D341Med (cell line): ENCODE measurements around the gene CEACAM20.
"Not testable (repeated sequence)": the region's sequence is repeated elsewhere in the genome, so short reads cannot be mapped to it uniquely, and the experiment has no call there.

ENCODE experiments used
- DNase-seq: peaks from one replicate; pipeline ENCODE4 v3.0.0; 2012; ENCODE audit warnings: low spot score

The CEACAM20 gene

GRCh38 chr19:44529536-44529935 lies at the start of gene CEACAM20:
CEACAM20 (minus strand) TSS chr19:44529675; CDS start chr19:44529509, 166 bp downstream.
- no peak for DNase-seq

DNA sequence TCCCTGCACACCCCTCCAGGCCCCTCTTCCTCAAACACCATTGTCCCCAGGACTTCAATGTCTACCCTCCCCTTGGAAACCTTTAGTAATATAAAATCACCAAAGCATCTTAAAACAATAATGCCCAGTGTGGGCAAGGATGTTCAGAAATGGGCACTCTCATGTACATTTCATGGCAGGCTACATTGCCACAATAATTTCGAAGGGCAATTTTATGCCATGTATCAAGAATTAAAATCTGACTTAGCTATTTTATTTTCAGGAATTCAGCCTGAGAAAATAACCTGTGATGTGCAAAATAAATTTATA lies 48.0 kb upstream of the CEACAM20 start:
- no peak for DNase-seq

DNA sequence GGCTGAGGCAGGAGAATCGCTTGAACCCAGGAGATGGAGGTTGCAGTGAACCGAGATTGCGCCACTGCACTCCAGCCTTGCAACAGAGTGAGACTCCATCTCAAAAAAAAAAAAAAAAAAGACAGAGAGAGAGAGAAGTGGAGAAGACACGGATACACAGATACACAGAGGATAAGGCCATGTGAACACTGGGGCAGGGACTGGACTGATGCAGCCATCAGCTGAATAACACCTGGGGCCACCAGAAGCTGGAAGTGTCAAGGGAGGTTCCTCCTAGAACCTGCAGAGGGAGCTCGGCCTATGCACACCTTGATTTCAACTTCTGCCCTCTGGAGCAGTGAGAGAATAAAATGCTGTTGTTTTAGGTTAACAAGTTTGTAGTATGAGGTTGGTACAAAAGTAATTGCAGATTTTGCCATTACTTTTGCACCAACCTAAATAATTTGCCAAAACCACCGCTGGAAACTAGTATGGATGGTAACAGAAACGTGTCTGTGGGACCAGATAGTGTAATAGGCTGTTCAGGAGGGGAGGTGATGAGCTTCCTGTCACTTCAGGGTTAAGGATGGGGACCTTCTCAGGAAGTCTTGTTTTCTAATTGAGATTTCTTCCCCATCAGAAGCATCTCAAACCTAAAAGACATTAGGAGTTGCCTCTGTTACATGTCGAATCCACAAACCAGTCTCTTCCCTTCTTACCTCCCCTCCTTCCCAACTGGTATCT lies 47.5 kb upstream of the CEACAM20 start:
- peak; percentile 58 for DNase-seq

GRCh38 chr19:44575116-44575700 lies 45.7 kb upstream of the CEACAM20 start:
- no peak for DNase-seq

DNA sequence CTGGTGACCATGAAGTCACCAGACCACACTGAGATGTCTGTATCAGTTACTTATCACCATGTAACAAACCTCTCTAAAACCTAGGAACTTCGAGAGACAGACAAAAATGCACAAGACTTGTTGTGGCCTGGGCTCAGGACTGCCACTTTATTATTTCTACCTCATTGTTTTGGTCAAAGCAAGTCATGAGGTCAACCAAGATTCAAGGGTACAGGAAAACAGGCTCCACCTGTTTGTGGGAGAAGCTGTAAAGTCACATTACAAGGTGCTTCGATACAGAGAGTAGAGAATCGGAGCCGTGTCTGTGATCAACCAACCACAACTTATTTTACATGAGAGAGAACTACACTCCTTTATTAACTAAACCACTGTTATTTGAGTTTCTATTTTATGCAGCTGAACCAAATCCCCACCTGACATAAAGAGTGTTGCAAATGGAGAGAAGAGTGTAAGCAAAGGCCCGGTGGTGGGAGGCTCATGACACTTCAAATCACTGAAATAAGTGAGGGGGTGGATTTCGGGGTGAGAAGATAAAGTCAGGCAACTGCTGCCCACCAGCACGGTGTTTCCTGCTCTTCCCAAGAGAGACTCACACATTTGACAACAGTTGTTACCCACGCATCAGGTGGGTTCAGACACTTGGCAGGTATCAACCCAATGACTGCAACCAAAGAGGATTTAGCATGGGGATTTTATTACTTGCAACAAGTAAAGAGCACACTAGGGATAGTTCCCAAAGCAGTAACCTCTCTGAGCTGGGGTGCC lies 44.9 kb upstream of the CEACAM20 start:
- no peak for DNase-seq

- DNase-seq: no peak
These were observed 44.2 kb upstream of the CEACAM20 start for GRCh38 chr19:44573627-44574026.

- no peak for DNase-seq
These were observed 43.7 kb upstream of the CEACAM20 start for GRCh38 chr19:44573183-44573582.

- no peak for DNase-seq
These were observed 43.1 kb upstream of the CEACAM20 start for GRCh38 chr19:44572581-44572900.

DNA sequence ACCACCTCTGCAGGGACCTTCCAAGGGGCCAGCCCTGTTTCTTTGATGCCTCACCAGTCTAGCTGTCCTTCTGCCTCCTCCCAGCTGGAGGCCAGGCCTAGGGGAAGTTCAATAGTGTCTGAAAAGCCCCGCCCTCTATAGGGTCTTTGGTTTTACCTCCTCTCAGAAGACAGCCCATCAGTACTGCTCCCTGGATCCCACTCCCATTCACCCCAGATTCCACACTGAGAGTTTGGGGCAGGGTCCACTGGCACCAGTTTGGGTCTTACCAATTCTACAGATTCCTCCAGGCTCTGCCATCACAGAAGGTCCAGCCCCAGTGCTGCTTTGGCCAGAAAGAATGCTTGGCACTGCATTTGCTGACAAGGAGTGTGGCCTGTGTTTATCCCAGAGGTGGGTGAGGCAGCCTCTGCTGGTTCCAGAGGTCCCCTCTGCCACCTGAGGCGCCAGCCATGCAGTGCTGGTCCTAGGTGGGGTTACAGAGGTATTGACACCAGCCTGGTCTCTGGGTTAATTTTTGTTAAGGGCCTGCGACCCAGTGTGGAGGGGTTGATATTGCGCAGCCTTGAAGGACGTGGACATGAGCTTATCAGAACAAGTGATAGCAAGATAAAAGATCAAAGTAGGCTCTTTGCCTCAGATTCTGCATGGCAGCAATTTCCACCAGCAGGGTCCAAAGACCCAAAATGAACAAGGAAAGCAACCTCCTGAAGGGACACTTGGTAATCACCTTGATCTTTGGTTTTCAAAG lies 42.5 kb upstream of the CEACAM20 start:
- no peak for DNase-seq

DNA sequence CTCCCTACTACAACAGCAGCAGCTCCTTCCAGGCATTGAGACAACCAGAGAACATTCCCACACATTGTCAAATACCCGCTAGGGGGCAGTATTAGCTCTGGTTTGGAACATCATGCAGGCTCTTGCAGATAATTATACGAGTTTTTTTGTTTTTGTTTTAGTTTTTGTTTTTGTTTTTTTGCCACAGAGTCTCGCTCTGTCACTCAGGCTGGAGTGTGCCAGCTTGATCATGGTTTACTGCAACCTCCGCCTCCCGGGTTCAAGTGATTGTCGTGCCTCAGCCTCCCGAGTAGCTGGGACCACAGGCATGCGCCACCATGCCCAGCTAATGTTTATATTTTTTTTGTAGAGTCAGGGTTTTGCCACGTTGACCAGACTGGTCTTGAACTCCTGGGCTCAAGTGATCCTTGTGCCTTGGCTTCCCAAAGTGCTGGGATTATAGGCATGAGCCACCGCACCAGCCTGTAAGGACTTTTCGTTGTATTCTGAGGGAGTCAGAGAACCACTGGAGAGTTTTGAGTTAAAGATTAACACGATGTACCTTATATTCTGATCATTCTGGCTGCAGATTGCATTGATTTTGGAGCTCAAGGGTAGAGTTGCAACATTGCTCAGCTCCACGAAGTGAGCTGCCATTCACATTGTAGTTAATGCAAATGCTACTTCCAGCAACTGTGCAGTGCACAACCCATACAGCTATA lies 41.7 kb upstream of the CEACAM20 start:
- DNase-seq: peak; percentile 71

DNA sequence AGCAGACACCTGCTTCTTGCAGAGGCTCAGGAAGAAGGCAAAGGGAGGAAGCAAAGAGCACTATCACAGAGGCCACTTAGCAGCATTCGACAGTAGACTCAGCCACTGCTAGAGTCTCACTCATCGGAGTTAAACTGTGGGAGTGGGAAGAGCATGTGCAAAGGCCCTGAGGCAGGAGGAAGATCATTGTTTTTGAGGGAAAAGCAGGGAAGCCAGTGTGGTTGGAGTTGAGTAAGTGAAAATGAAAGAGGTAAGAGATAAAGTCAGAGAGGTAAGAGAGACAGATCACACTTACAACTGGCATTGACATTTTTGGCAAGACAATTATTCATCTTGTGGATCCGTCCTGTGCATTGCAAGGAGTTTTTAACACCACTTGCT lies 41.1 kb upstream of the CEACAM20 start:
- DNase-seq: no peak

- DNase-seq: no peak
These were observed 38.3 kb upstream of the CEACAM20 start for GRCh38 chr19:44567745-44568144.

DNA sequence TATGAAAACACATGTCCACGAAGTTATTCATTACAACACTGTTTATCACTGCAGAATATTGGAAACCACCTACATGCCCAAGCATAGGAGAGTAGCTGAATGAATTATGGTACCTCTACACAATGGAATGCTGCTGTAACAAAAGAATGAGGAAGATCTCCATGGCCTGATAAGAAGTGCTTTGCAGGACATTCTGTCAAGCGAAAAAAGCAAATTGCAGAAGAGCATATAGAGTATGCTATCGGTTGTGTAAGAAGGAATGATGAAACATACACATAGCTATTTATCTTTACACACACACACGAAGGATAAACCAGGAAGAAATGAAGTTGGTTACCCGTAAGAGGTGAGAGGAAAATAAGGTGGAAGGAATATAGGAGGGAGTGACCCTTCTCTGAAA lies 37.5 kb upstream of the CEACAM20 start:
- DNase-seq: no peak

DNA sequence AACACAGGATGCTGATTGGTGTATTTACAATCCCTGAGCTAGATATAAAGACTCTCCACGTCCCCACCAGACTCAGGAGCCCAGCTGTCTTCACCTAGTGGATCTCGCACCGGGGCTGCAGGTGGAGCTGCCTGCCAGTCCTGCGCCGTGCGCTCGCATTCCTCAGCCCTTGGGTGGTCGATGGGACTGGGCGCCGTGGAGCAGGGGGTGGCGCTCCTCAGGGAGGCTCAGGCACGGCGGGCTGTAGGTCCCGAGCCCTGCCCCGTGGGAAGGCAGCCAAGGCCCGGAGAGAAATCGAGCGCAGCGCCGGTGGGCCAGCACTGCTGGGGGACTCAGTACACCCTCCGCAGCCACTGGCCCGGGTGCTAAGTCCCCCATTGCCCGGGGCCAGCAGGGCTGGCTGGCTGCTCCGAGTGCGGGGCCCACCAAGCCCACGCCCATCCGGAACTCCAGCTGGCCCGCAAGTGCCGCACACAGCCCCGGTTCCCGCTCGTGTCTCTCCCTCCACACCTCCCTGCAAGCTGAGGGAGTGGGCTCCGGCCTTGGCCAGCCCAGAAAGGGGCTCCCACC lies 33.7 kb upstream of the CEACAM20 start:
- DNase-seq: not testable (repeated sequence)

DNA sequence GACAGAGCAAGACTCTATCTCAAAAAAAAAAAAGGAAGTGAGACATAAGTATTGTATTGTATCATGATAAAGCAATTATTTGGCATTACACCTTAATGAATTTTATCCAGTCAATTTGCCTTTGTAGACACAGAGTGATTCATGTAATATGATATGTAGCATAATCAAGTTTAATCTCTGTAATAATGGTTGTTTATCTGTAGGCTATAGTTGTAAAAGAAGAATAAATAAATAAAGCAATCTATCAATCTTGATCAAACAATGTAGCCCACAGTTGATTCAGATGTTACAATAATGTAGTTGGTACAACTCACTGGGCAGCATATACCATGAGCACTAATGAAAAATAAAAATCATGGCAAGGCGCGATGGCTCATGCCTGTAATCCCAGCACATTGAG lies 28.5 kb upstream of the CEACAM20 start:
- DNase-seq: no peak

DNA sequence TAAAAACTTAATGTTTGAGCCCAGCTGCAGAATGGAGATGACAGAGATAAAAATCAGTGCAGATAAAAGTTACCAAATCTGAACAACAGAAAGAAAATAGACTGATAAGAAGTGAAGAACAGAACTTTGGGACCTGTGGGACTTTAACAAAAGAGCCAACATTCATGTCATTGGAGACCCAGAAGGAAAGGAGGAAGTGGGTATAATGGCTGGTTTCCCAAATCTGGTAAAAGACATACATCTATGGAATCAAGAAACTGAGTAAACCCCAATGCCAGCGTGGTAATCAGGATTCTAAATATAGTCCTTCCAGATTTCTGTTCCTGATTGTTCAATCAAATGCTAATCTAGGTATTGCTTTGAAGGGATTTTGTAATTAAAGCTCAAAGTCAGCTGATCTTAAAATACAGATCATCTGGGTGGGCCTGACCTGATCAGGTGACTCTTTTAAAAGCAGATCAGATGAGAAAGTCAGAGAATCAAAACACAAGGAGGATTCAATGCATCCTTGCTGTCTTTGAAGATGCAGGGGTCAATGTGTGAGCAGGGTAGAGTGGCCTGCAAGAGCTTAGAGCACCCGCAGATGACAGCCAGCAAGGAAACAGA lies 25.3 kb upstream of the CEACAM20 start:
- DNase-seq: no peak

GRCh38 chr19:44553478-44554171 lies 24.1 kb upstream of the CEACAM20 start:
- DNase-seq: no peak

GRCh38 chr19:44552324-44552723 lies 22.8 kb upstream of the CEACAM20 start:
- DNase-seq: peak; percentile 67

DNA sequence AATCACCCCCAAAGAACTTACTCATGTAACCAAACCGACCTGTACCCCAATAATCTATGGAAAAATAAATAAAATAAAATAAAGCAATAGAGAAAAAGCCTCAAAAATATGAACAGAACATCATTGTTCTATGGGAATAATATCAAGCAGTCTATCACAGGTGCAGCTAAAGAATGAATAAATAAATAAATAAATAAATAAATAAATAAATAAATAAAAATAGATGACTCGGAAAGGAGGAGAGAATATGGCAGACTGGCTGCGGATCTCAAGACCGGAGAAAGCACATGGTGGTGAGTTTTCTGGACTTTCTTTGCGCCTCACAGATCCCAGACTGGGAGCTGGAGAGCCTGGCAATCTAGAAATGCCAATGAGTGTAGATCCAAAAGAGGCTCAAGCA lies 22.4 kb upstream of the CEACAM20 start:
- no peak for DNase-seq

DNA sequence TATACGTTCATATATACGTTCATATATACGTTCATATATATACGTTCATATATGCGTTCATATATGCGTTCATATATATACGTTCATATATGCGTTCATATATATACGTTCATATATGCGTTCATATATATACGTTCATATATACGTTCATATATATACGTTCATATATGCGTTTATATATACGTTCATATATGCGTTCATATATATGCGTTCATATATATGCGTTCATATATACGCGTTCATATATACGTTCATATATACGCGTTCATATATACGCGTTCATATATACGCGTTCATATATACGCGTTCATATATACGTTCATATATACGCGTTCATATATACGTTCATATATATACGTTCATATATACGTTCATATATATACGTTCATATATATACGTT lies 21.5 kb upstream of the CEACAM20 start:
- not testable (repeated sequence) for DNase-seq

DNA sequence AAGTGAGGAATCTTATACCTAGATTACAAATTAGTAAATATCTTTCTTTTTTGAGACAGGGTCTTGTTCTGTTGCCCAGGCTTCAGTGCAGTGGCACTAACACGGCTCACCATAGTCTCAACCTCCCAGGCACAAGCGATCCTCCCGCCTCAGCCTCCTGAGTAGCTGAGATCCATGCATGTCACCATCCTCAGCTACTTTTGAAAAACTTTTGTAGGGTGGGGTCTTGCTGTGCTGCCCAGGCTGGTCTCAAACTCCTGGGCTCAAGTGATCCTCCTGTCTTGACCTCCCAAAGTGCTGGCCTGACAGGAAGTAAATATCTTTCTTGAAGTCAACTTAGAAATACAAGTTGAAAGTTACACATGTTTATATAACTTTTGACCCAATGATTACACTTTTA lies 20.0 kb upstream of the CEACAM20 start:
- no peak for DNase-seq
